AG04450 (cell line): ENCODE results near the gene PRICKLE3. TPM values are rescaled to one million over a fixed set of nuclear protein-coding genes. Genes with fewer than 3 reads are reported as not detected.

ENCODE experiments used
- CTCF ChIA-PET: fragments of 300-600, 350-600 bp; formaldehyde crosslinking; extraction: SDS; loops from one replicate; lab custom pipeline; 2022; ENCODE audit warnings: antibody characterized with exemption, inconsistent platforms; lab: Charles Lee
- POLR2A ChIA-PET: fragments of 350-600 bp; formaldehyde crosslinking; extraction: SDS; loops from one replicate; lab custom pipeline; 2021; ENCODE audit warnings: antibody characterized with exemption, inconsistent platforms; lab: Yijun Ruan, JAX
- DNase-seq: peaks from one replicate; pipeline ENCODE4 v3.0.0-alpha.2; 2011; ENCODE audit warnings: low read depth, low spot score
- H3K27ac ChIP-seq: one replicate; pipeline ENCODE4 v1.5.1; 2012; ENCODE audit warnings: low read depth, low read length, control low read depth
- H3K27me3 ChIP-seq: one replicate; pipeline ENCODE4 v1.6.0; 2012; ENCODE audit warnings: low read length; ENCODE audit not compliant: control insufficient read depth, insufficient read depth
- H3K4me3 ChIP-seq: 2 replicates; pipeline ENCODE4 v1.5.1; 2011; ENCODE audit warnings: mild to moderate bottlenecking, low read depth, low read length, control low read depth
- H3K9me3 ChIP-seq: 2 replicates; pipeline ENCODE4 v1.5.1; 2012; ENCODE audit warnings: low read length; ENCODE audit not compliant: control insufficient read depth, insufficient read depth
- polyA plus RNA-seq: library from polyadenylated mRNA; depleted of rRNA; stranded (reverse); fragments of >200 nt; gene quantifications from 2 replicates; pipeline ENCODE4 v1.2.3, GENCODE V29; 2011
- TF ChIP-seq, protein P1 (sequence below): IDR thresholded peaks from 2 replicates; pipeline ENCODE4 v1.5.1; 2011; ENCODE audit warnings: low read depth, low read length, control low read depth, inconsistent platforms

The PRICKLE3 gene
- polyA plus RNA-seq, 1 experiment, result 3.6 TPM

DNA sequence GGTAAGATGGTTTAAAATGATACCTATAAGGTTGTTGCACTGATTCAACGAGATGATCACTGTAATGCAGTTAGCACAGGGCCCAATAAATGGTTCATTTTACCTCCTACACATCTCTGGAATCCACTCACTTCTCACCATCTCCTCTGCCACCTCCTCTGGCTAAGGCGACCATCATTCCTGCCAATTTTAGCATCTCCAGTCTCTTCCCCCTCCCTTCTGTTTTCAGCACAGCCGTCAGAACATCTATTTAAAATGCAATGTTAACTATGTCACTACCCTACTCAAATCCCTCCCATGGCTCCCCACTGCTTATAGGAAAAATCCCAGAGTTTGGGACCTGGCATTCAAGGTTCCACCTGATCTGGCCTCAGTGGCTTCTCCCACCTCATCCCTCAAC is 17.4 kb upstream of the PRICKLE3 start:
- ChIA-PET POLR2A (no interaction called here), CTCF (no interaction called here)
- TF ChIP-seq, protein P1, sequence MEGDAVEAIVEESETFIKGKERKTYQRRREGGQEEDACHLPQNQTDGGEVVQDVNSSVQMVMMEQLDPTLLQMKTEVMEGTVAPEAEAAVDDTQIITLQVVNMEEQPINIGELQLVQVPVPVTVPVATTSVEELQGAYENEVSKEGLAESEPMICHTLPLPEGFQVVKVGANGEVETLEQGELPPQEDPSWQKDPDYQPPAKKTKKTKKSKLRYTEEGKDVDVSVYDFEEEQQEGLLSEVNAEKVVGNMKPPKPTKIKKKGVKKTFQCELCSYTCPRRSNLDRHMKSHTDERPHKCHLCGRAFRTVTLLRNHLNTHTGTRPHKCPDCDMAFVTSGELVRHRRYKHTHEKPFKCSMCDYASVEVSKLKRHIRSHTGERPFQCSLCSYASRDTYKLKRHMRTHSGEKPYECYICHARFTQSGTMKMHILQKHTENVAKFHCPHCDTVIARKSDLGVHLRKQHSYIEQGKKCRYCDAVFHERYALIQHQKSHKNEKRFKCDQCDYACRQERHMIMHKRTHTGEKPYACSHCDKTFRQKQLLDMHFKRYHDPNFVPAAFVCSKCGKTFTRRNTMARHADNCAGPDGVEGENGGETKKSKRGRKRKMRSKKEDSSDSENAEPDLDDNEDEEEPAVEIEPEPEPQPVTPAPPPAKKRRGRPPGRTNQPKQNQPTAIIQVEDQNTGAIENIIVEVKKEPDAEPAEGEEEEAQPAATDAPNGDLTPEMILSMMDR, result no peak
- DNase-seq, result no peak
- Histone ChIP-seq H3K9me3 (no peaks in the 10 kb centered on the region), H3K27ac (no peak overlapping the region), H3K27me3 (peaks cover 2% of the 10 kb centered on the region), H3K4me3 (no peak overlapping the region)

DNA sequence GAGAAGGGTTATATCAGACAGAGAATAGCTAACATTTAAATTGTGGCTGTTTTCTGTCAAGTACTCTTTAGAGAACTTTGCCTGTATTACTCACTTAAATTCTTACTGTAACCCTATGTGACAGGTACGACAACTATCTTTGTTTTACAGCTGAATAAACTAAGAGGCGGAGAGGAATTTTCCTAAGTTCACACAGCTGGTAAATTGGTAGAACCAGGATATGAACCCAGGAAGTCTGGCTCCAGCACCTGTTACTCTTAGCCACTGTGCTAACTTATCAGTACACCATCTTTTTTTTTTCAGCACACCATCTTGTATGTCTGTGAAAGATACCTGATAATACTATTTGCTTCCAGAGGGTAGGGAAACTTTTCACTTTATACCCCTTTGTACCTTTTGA is 15.8 kb upstream of the PRICKLE3 start:
- no peak for DNase-seq
- no peaks in the 10 kb centered on the region for H3K9me3 ChIP-seq
- TF ChIP-seq, protein P1, result no peak
- no peak overlapping the region for H3K4me3 ChIP-seq
- POLR2A ChIA-PET, result no interaction called here
- H3K27ac ChIP-seq, result no peak overlapping the region
- CTCF ChIA-PET, result interaction anchor here (1.2 kb wide), 1 partner anchor 9 kb away, joined by 3 read pairs; no protein-coding TSS in a partner anchor
- H3K27me3 ChIP-seq, result no peaks in the 10 kb centered on the region

DNA sequence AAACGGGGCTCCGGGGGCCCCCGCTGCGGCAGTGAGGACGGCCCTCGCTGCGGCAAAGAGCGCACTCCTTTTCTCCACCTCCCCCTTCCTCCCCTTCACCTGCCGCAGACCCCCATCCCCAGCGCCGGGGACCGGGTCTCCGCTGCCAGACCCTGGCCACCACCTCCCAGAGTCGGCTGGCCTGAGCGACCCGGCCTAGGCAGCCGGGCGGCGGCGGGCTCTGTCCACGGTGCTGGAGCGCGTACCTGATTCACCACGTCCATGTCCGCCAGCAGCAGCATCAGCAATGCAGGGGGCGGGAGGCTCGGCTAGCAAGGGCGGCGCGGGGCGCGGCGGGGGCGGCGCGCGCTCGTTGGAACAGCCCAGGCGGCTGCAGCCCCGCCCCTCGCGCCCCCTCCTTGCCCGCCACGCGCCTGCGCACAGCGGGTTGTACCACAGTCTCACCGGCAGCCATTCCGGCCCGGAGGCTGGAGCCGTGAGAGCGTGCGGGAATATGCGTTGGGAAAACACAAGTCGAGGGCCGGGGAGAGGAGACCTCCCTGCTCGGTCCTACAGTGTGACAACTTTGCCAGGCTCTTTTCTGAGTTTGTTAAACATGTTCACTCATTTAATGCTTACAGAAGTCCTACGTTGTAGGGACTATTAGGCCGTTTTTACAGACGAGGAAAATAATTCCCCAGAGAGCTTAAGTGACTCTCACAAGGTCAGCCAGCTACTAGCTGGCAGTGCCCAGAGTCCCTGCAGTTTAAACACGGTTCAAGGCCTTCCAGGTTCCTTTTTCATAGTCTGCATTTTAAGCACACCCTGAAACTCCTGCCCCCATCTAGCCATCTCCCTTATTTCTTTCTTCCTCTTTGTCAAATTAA is 14.0 kb upstream of the PRICKLE3 start, which contains the start of gene SYP:
Gene SYP (minus strand): TSS at position 288 of the 866 bp plus-strand sequence. CDS start 7 bp downstream, at position 281.
- ChIA-PET POLR2A (interaction anchor here (1.0 kb wide), 1 partner anchor 9 kb away, joined by 6 read pairs; no protein-coding TSS in a partner anchor), CTCF (interaction anchor here (0.7 kb wide), 1 partner anchor 9 kb away, joined by 3 read pairs; no protein-coding TSS in a partner anchor)
- Histone ChIP-seq H3K27me3 (no peaks in the 10 kb centered on the region), H3K4me3 (peak within 1 kb of the TSS; percentile 39), H3K27ac (no peak within 1 kb of the TSS), H3K9me3 (no peaks in the 10 kb centered on the region)
- TF ChIP-seq, protein P1, result no peak
- DNase-seq, result peak; percentile 46

DNA sequence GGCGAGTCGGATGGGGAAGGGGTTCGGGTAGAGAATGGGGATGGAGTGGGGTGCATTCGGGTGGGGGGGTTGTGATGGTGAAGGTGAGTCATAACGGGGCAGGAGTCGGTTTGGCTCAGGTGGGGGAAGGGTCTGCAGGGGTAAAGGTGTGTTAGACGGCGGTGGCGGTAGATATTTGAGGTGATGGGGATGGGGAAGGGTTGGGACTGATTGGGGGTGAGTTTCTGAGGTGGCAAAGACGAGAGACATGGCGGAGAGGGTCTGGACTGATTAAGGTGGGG is 13.1 kb upstream of the PRICKLE3 start:
- CTCF ChIA-PET, result no interaction called here
- H3K27ac ChIP-seq, result no peak overlapping the region
- TF ChIP-seq, protein P1, result no peak
- no peaks in the 10 kb centered on the region for H3K27me3 ChIP-seq
- no peaks in the 10 kb centered on the region for H3K9me3 ChIP-seq
- POLR2A ChIA-PET, result no interaction called here
- H3K4me3 ChIP-seq, result no peak overlapping the region
- DNase-seq, result no peak
